GM12878 (cell line): Measurements from ENCODE around the gene TNFSF9. TPM values are rescaled to one million over a fixed set of nuclear protein-coding genes. Genes with fewer than 3 reads are reported as not detected.
A peak's percentile ranks its signal among the peaks of the same experiment; 100 is the strongest.

ENCODE experiments used
- BRCA1 ChIP-seq: IDR thresholded peaks from 2 replicates; pipeline ENCODE4 v1.6.1; 2011; ENCODE audit warnings: low read depth, low read length, improper control_type of control experiment
- IKZF1 ChIP-seq: fragments of 450-650 bp; conservative IDR thresholded peaks from 2 replicates; pipeline ENCODE4 v1.6.1; 2017; ENCODE audit warnings: antibody characterized with exemption, mild to moderate bottlenecking
- NFIC ChIP-seq: IDR thresholded peaks from 2 replicates; pipeline ENCODE4 v1.6.1; 2012; ENCODE audit warnings: low read depth, mild to moderate bottlenecking, inconsistent platforms, low read length, moderate library complexity
- NR2F1 ChIP-seq: fragments of 450-650 bp; conservative IDR thresholded peaks from 2 replicates; pipeline ENCODE4 v1.6.1; 2017; ENCODE audit warnings: mild to moderate bottlenecking
- PBX3 ChIP-seq: IDR thresholded peaks from 2 replicates; pipeline ENCODE4 v1.6.1; 2011; ENCODE audit warnings: mild to moderate bottlenecking, low read depth, low read length, moderate library complexity; ENCODE audit not compliant: insufficient replicate concordance
- POLR2A ChIP-seq: IDR thresholded peaks from 2 replicates; pipeline ENCODE4 v1.6.1; 2011; ENCODE audit warnings: low read depth, mild to moderate bottlenecking, low read length
- POLR2AphosphoS2 ChIP-seq: IDR thresholded peaks from 2 replicates; pipeline ENCODE4 v1.6.1; 2011; ENCODE audit warnings: low read depth, mild to moderate bottlenecking, low read length, improper control_type of control experiment, moderate library complexity
- RB1 ChIP-seq: fragments of 450-650 bp; formaldehyde crosslinking; IDR thresholded peaks from 2 replicates; pipeline ENCODE4 v1.6.1; 2017; ENCODE audit warnings: mild to moderate bottlenecking, borderline replicate concordance
- RBBP5 ChIP-seq: fragments of 200-600 bp; sonication (generic); conservative IDR thresholded peaks from 2 replicates; pipeline ENCODE4 v1.6.1; 2016
- RUNX3 ChIP-seq: IDR thresholded peaks from 2 replicates; pipeline ENCODE4 v1.6.1; 2012; ENCODE audit warnings: low read length, inconsistent platforms
- SIX5 ChIP-seq: IDR thresholded peaks from 2 replicates; pipeline ENCODE4 v1.6.1; 2011; ENCODE audit warnings: mild to moderate bottlenecking, low read depth, low read length, moderate library complexity; ENCODE audit not compliant: severe bottlenecking
- TARDBP ChIP-seq: IDR thresholded peaks from 2 replicates; pipeline ENCODE4 v1.6.1; 2016; ENCODE audit warnings: borderline replicate concordance
- TCF12 ChIP-seq: IDR thresholded peaks from 2 replicates; pipeline ENCODE4 v1.6.1; 2011; ENCODE audit warnings: low read depth, mild to moderate bottlenecking, low read length
- WRNIP1 ChIP-seq: IDR thresholded peaks from 2 replicates; pipeline ENCODE4 v1.6.1; 2011; ENCODE audit warnings: low read depth, low read length, improper control_type of control experiment, borderline replicate concordance
- ZBTB40 ChIP-seq: fragments of 450-650 bp; IDR thresholded peaks from 2 replicates; pipeline ENCODE4 v1.6.1; 2016; ENCODE audit warnings: mild to moderate bottlenecking, moderate library complexity, borderline replicate concordance
- ZNF24 ChIP-seq: fragments of 450-650 bp; IDR thresholded peaks from 2 replicates; pipeline ENCODE4 v1.6.1; 2017; ENCODE audit warnings: antibody characterized with exemption, mild to moderate bottlenecking
- polyA plus RNA-seq, 11 experiments: library from polyadenylated mRNA; depleted of rRNA in 4 of 11; unstranded in 6 of 11; stranded (reverse) in 5 of 11; fragments of >200 nt; fragmentation: Nextera tagmentation in 4 of 11; fragmentation: Illumina TruSeq in 1 of 11; extraction: Ambion mirVana in 4 of 11; extraction: Trizol in 1 of 11; gene quantifications; 1 replicate in 1 of 11; 2 replicates in 10 of 11; pipeline versions ENCODE4 v1.2.1 to v1.2.3, GENCODE V29; 2011 to 2016; ENCODE audit warnings: inconsistent platforms in 2 of 11, missing spikeins in 2 of 11, low read depth in 1 of 11
- total RNA-seq, 4 experiments: library from RNA; depleted of rRNA in 3 of 4; stranded (reverse); fragments of >200 nt in 3 of 4; fragmentation: Illumina TruSeq in 1 of 4; extraction: Trizol in 1 of 4; gene quantifications; 2 replicates each; pipeline versions ENCODE4 v1.2.1 to v1.2.3, GENCODE V29; 2013 to 2021
- TF ChIP-seq, protein P1 (sequence below): fragments of 450-650 bp; IDR thresholded peaks from 2 replicates; pipeline ENCODE4 v1.6.1; 2018; ENCODE audit warnings: borderline replicate concordance, mild to moderate bottlenecking; ENCODE audit not compliant: partially characterized antibody
- TF ChIP-seq, protein P2 (sequence below): fragments of 150-350 bp; IDR thresholded peaks from 2 replicates; pipeline ENCODE4 v1.6.1; 2016; ENCODE audit warnings: low read depth, low read length

TNFSF9 gene
- total and polyA plus RNA-seq, 10 of the 15 experiments (the other 5 are each of a cell fraction or from before 2014, with no cell fraction given): 6.2 to 75.3 (median 22.1) TPM

DNA sequence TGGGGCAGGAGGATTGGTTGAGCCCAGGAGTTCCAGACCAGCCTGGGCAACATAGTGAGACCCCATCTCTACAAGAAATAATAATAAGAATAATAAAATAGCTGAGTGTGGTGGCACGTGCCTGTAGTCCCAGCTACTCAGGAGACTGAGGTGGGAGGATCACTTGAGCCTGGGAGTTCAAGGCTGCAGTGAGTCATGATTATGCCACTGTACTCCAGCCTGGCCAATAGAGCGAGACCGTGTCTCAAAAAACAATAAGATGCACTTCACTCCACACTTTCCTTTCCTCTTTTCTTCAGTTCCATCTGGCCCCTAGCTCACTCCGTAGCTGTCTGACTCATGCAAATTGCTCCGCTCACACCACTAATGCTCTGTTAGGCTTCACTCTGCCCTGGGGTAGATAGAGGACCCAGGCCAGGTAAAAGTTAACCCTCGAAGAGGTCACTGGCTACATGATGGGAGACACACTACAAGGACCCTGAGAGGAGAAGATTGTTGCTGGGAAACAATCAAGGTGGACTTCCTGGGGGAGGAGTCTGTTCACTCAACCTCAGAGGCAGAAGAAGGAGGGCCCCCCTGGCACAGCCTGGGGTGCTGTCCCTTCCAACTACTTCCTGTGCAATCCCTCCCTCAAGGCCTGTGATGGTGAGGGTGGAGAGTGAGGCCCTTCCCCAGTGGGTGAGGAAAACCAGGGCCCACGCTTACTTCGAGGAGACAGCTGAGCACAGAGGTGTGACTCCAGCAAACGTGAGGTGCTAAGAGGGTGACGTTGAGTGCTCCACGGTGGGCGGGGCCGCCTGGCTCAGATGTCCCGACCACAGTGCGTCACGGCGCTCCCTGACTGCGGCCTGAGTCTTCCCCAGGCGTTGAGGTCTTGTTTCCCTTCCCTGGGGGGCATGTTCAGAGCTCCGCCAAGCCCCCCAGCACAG is 8.8 kb upstream of the TNFSF9 start (continued):
- TF ChIP-seq SIX5 (no peak), POLR2AphosphoS2 (no peak; the same call in 1 of the 2 replicates), RB1 (peak; percentile 48; the same call in 1 of the 2 replicates), TARDBP (no peak), WRNIP1 (no peak), POLR2A (peak; percentile 82), RBBP5 (no peak), TCF12 (peak; percentile 61; the same call in 1 of the 2 replicates), IKZF1 (peak; percentile 99), PBX3 (no peak), NR2F1 (0 out of 2 replicates have a peak, but pooled peaks have one; percentile 53), BRCA1 (no peak), RUNX3 (peak; percentile 47; the same call in 1 of the 2 replicates), ZNF24 (no peak), ZBTB40 (no peak; the same call in 1 of the 2 replicates), NFIC (no peak)
- TF ChIP-seq, protein P1, sequence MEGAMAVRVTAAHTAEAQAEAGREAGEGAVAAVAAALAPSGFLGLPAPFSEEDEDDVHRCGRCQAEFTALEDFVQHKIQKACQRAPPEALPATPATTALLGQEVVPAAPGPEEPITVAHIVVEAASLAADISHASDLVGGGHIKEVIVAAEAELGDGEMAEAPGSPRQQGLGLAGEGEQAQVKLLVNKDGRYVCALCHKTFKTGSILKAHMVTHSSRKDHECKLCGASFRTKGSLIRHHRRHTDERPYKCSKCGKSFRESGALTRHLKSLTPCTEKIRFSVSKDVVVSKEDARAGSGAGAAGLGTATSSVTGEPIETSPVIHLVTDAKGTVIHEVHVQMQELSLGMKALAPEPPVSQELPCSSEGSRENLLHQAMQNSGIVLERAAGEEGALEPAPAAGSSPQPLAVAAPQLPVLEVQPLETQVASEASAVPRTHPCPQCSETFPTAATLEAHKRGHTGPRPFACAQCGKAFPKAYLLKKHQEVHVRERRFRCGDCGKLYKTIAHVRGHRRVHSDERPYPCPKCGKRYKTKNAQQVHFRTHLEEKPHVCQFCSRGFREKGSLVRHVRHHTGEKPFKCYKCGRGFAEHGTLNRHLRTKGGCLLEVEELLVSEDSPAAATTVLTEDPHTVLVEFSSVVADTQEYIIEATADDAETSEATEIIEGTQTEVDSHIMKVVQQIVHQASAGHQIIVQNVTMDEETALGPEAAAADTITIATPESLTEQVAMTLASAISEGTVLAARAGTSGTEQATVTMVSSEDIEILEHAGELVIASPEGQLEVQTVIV: peak; percentile 62
- TF ChIP-seq, protein P2, sequence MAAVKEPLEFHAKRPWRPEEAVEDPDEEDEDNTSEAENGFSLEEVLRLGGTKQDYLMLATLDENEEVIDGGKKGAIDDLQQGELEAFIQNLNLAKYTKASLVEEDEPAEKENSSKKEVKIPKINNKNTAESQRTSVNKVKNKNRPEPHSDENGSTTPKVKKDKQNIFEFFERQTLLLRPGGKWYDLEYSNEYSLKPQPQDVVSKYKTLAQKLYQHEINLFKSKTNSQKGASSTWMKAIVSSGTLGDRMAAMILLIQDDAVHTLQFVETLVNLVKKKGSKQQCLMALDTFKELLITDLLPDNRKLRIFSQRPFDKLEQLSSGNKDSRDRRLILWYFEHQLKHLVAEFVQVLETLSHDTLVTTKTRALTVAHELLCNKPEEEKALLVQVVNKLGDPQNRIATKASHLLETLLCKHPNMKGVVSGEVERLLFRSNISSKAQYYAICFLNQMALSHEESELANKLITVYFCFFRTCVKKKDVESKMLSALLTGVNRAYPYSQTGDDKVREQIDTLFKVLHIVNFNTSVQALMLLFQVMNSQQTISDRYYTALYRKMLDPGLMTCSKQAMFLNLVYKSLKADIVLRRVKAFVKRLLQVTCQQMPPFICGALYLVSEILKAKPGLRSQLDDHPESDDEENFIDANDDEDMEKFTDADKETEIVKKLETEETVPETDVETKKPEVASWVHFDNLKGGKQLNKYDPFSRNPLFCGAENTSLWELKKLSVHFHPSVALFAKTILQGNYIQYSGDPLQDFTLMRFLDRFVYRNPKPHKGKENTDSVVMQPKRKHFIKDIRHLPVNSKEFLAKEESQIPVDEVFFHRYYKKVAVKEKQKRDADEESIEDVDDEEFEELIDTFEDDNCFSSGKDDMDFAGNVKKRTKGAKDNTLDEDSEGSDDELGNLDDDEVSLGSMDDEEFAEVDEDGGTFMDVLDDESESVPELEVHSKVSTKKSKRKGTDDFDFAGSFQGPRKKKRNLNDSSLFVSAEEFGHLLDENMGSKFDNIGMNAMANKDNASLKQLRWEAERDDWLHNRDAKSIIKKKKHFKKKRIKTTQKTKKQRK: no peak
